Activated CD4-positive, alpha-beta T cell treated with anti-CD3 and anti-CD28 coated beads for 48 hours (primary cell): ENCODE measurements around the gene TPST2.
"Not testable (repeated sequence)": the region's sequence is repeated elsewhere in the genome, so short reads cannot be mapped to it uniquely, and the experiment has no call there.

Experiments
- DNase-seq: peaks from one replicate; pipeline ENCODE4 v3.0.0-alpha.2; 2020

The TPST2 gene

GRCh38 chr22:26589845-26590736 is at the start of gene TPST2:
Gene TPST2, minus strand, starts transcription at chr22:26590132. Its CDS starts 48,502 bp downstream, at chr22:26541630.
- peak; percentile 79 for DNase-seq

- DNase-seq, result no peak
These were observed 46.4 kb upstream of the TPST2 start for GRCh38 chr22:26636296-26636695.

- DNase-seq, result no peak
These were observed 45.2 kb upstream of the TPST2 start for GRCh38 chr22:26635117-26635516.

GRCh38 chr22:26634189-26634588 is 44.3 kb upstream of the TPST2 start:
- DNase-seq, result no peak

- DNase-seq, result no peak
These were observed 42.7 kb upstream of the TPST2 start for GRCh38 chr22:26632422-26633155.

- DNase-seq, result no peak
These were observed 41.4 kb upstream of the TPST2 start for GRCh38 chr22:26631282-26631681.

- DNase-seq, result no peak
These were observed 40.2 kb upstream of the TPST2 start for GRCh38 chr22:26629988-26630761.

- no peak for DNase-seq
These were observed 34.9 kb upstream of the TPST2 start for GRCh38 chr22:26624803-26625202.

- DNase-seq, result no peak
These were observed 34.1 kb upstream of the TPST2 start for GRCh38 chr22:26623984-26624383.

GRCh38 chr22:26621663-26622062 is 31.7 kb upstream of the TPST2 start, which contains the start of gene CRYBA4:
Gene CRYBA4, plus strand, starts transcription at chr22:26621963. Its CDS starts 634 bp downstream, at chr22:26622597.
- no peak for DNase-seq

- no peak for DNase-seq
These were observed 30.3 kb upstream of the TPST2 start for GRCh38 chr22:26620197-26620596.

- no peak for DNase-seq
These were observed 29.6 kb upstream of the TPST2 start for GRCh38 chr22:26619510-26619909.

- DNase-seq, result no peak
These were observed 28.5 kb upstream of the TPST2 start for GRCh38 chr22:26618455-26618854.

GRCh38 chr22:26617271-26618199 is 27.6 kb upstream of the TPST2 start, which contains the start of gene CRYBB1:
Gene CRYBB1, minus strand, starts transcription at chr22:26618027. Its CDS starts 1,708 bp downstream, at chr22:26616319.
- no peak for DNase-seq

- DNase-seq, result no peak
These were observed 26.7 kb upstream of the TPST2 start for GRCh38 chr22:26616650-26617049.

- DNase-seq, result no peak
These were observed 26.0 kb upstream of the TPST2 start for GRCh38 chr22:26615830-26616435.

GRCh38 chr22:26615149-26615548 is 25.2 kb upstream of the TPST2 start:
- DNase-seq, result no peak

GRCh38 chr22:26614322-26614721 is 24.4 kb upstream of the TPST2 start:
- DNase-seq, result no peak

- DNase-seq, result not testable (repeated sequence)
These were observed 23.8 kb upstream of the TPST2 start for GRCh38 chr22:26613753-26614152.

- DNase-seq, result no peak
These were observed 22.7 kb upstream of the TPST2 start for GRCh38 chr22:26612652-26613051.

GRCh38 chr22:26610996-26611395 is 21.1 kb upstream of the TPST2 start:
- DNase-seq, result no peak
